RWPE1 (cell line): ENCODE results near the gene LRRC51.

Experiments
- CTCF ChIA-PET: fragments of 350-600 bp; sonication (Branson Sonifier 250); formaldehyde crosslinking; extraction: SDS; loops from one replicate; lab custom pipeline; 2021; lab: Yijun Ruan, JAX
- POLR2A ChIA-PET: fragments of 400-600 bp; formaldehyde crosslinking; extraction: SDS; loops from one replicate; lab custom pipeline; 2020; ENCODE audit warnings: antibody characterized with exemption; ENCODE audit not compliant: low non-redundant PET; lab: Yijun Ruan, JAX
- DNase-seq: peaks from one replicate; pipeline ENCODE4 v3.0.0; 2012; ENCODE audit warnings: low spot score
- H3K27ac ChIP-seq: fragments of 450-650 bp; 2 replicates; pipeline ENCODE4 v1.5.1; 2017
- CTCF ChIP-seq: fragments of 450-650 bp; conservative IDR thresholded peaks from 2 replicates; pipeline ENCODE4 v1.5.1; 2017; ENCODE audit warnings: low read depth, mild to moderate bottlenecking

Gene LRRC51

GRCh38 chr11:72080326-72081183 lies at the start of gene LRRC51, which contains the start of gene NUMA1:
TSS of gene LRRC51 (plus strand) at chr11:72080850. CDS start at chr11:72089084, 8,234 bp downstream.
TSS of gene NUMA1 (minus strand) at chr11:72080542. CDS start at chr11:72035943, 44,599 bp downstream.
- ChIA-PET POLR2A (interaction anchor here (0.8 kb wide), 1 partner anchor 66 kb away, joined by 7 read pairs; no protein-coding TSS in a partner anchor), CTCF (interaction anchor here (1.1 to 1.2 kb wide), 2 partner anchors 39 to 55 kb away, joined by 3 to 7 read pairs; no protein-coding TSS in a partner anchor)
- peak; percentile 96 for DNase-seq

GRCh38 chr11:72036687-72037086 lies 44.0 kb upstream of the LRRC51 start:
- no peak overlapping the region for H3K27ac ChIP-seq
- ChIA-PET POLR2A (no interaction called here), CTCF (interaction anchor here (0.7 kb wide), 2 partner anchors 62 to 113 kb away, joined by 3 to 4 read pairs; no protein-coding TSS in a partner anchor)
- no peak for TF ChIP-seq CTCF
- DNase-seq = no peak

More at GRCh38 chr11:72080326-72081183, at the start of gene LRRC51, which contains the start of gene NUMA1:
- H3K27ac ChIP-seq = peak within 1 kb of the TSS; percentile 89
- no peak for TF ChIP-seq CTCF

GRCh38 chr11:72037554-72038311 lies 42.9 kb upstream of the LRRC51 start:
- POLR2A ChIA-PET = no interaction called here
- CTCF ChIA-PET = interaction anchor here (0.6 to 3.7 kb wide), 3 partner anchors 13 to 538 kb away, joined by 3 to 18 read pairs (median 3); no protein-coding TSS in a partner anchor
- TF ChIP-seq CTCF = no peak
- no peak for DNase-seq
- peak overlapping the region; percentile 100 for H3K27ac ChIP-seq

- POLR2A ChIA-PET = no interaction called here
- no peak for TF ChIP-seq CTCF
- H3K27ac ChIP-seq = peak overlapping the region; percentile 100
- peak; percentile 67 for DNase-seq
- CTCF ChIA-PET = interaction anchor here (0.6 to 3.7 kb wide), 4 partner anchors 13 to 538 kb away, joined by 3 to 18 read pairs (median 4); no protein-coding TSS in a partner anchor
Observed at GRCh38 chr11:72038491-72038890, 42.2 kb upstream of the LRRC51 start.

GRCh38 chr11:72039031-72039855 lies 41.4 kb upstream of the LRRC51 start:
- POLR2A ChIA-PET = no interaction called here
- peak overlapping the region; percentile 100 for H3K27ac ChIP-seq

More at GRCh38 chr11:72039031-72039855, 41.4 kb upstream of the LRRC51 start:
- CTCF ChIA-PET = interaction anchor here (0.6 to 3.7 kb wide), 3 partner anchors 14 to 423 kb away, joined by 4 to 18 read pairs (median 5); no protein-coding TSS in a partner anchor
- DNase-seq = no peak
- no peak for TF ChIP-seq CTCF
